GM12872 (cell line): ENCODE data around the gene HEATR9.

Experiments used
- TF ChIP-seq, protein P1 (sequence below): IDR thresholded peaks from 3 replicates; pipeline ENCODE4 v1.5.1; 2011; ENCODE audit warnings: low read depth, mild to moderate bottlenecking, low read length, moderate library complexity; ENCODE audit not compliant: insufficient read depth

Gene HEATR9, protein sequence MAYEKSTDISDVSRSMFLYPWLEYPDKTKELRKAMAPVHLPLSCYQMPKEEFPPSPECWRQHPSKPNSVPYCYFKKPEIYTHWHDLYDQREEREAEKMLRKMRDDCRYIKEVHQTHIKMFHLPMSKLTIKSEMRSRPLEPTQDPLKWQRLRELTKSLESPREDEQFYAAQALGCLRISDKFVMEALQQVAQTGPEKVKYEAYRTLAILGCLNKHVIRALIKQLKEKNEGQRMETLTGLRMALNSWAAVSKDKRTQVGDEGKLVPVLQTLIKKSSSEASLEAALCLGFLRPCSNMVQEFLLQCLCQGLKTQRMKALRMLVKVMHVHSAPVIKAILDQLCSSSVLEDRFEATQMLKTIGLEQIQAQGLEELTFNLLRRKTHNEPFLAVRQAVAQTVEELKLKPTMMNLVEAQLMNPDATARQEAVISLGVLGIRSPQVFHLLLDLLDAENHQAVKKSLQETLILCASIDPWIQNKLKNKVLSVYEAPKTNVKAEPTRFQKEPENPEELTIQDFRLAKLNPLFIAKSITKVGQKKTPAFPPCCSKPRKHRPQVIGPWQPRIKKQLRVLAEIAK

DNA sequence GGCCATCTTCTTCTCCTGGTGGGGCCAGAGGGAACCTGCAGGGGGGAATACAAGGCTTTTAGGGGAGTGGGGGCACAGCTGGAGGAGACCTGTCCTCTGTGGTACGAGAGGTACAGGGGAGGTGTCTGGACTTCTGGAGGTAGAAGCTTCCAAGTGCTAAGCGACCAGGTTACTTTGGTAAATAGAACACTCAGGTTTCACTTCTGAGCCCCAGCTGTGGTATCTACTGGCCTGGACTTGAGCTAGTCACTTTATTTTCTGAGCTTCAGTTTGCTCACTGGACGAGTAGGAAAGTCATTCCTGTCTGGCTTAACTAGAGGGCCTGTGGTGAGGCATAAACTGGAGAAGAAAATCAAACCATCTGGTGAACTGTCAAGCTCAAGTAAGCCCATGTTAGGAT lies at the start of gene HEATR9:
HEATR9 (minus strand) TSS at position 155 of the 400 bp plus-strand sequence; CDS start at position 6, 149 bp downstream.
- TF ChIP-seq, protein P1, sequence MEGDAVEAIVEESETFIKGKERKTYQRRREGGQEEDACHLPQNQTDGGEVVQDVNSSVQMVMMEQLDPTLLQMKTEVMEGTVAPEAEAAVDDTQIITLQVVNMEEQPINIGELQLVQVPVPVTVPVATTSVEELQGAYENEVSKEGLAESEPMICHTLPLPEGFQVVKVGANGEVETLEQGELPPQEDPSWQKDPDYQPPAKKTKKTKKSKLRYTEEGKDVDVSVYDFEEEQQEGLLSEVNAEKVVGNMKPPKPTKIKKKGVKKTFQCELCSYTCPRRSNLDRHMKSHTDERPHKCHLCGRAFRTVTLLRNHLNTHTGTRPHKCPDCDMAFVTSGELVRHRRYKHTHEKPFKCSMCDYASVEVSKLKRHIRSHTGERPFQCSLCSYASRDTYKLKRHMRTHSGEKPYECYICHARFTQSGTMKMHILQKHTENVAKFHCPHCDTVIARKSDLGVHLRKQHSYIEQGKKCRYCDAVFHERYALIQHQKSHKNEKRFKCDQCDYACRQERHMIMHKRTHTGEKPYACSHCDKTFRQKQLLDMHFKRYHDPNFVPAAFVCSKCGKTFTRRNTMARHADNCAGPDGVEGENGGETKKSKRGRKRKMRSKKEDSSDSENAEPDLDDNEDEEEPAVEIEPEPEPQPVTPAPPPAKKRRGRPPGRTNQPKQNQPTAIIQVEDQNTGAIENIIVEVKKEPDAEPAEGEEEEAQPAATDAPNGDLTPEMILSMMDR = no peak

DNA sequence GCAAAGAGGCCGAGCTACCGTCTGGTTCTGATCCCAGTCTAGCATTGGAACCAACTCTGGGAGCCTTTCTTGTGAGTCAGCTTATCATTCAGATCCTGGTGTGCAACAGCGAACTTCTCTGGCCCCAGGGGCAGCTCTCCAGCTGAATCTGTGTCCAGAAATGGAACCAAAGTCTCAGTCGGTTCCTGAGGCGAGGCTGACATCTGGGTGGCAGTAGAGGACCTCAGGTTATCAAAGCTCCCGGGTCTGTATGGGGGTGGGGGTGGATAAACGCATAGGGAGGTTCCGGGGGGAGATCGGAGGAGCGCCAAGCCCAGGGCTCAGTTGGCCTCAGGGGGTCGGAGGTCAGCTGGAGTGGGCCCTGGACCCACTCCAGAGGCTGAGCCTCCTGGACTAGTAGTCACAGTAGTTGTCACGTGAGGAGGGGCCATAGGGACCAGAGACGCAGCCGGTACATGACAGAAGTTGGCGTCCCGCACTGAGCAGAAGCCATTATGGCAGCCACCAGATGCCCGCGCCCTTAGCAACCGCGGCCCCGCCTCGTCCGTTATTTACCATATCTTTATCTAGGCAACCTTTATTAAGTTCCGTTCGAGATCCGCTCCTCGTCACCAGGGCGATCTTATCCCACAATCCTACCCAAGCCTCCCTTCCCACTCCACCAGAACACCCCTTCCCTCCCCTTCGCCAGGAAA lies 49.0 kb upstream of the HEATR9 start:
- TF ChIP-seq, protein P1 = no peak

DNA sequence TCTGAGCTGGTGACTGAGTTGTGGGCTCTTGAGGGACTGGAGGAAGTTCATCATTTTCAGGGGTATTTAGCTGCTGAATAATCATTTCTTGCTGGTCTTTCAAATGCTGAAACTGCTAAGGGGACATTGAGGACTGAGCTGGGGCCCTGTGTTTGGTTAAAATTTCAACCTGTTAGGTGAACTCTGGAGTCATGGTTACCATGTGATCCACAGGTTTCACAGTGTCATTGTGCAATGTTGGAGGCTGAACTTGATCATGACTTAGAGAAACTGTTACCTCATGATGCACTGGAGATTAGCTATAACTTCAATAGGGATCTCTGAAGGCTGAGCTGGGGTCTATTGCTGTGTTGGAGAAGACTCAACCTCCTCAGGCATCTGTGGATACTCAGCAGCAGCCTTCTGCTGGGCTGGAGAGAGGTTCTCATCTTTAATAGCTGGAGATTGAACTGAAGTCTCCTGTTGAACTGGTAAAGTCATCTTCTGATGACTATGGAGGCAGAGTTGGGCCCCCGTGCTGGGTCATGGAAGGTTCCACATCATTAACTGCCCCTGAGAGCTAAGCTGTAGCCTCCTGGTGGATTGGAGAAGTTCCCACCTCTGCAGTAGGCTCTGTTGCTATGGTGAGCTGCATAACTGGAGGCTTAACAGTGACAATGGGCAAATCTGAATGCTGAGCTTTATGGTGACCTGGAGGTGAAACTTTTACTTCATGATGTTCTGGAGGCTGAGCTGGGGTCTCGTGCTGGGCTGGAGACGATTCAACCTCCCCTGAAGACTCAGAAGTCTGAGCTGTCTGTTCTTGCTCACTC lies 46.7 kb upstream of the HEATR9 start:
- TF ChIP-seq, protein P1 = no peak

DNA sequence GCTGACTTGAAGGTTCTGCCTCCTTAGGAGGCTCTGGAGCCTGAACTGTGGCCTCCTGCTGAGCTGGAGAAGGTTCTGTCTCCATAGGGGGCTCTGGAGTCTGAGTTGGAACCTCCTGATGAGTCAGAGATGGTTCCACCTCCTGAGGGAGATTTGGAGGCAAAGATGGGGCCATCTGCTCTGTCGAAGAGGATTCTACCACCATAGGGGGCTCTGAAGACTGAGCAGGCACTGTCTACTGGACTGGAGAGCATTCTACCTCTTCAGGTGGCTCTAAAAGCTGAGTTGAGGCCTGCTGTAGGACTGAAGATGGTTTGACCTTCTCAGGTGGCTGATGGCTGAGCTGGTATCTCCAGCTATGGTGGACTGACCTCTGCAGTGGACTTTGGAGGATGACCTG lies 45.7 kb upstream of the HEATR9 start:
- TF ChIP-seq, protein P1 = no peak

DNA sequence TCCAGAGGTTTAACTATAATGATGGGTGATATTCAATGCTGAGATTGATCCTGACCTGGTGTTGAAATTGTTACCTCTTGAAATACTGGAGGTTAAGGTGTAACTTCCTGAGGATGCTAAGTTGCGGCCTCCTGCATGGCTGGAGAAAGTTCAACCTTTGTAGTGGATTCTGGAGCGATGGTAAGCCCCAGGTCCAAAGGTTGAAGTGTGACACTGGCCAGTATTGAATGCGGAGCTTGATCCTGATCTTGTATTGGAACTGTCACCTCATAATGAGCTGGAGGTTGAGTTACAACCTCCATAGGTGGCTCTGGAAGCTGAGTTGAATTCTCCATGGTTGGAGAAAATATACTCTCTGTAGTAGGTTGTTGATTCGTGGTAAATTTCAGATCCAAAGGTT lies 44.9 kb upstream of the HEATR9 start:
- TF ChIP-seq, protein P1 = no peak

DNA sequence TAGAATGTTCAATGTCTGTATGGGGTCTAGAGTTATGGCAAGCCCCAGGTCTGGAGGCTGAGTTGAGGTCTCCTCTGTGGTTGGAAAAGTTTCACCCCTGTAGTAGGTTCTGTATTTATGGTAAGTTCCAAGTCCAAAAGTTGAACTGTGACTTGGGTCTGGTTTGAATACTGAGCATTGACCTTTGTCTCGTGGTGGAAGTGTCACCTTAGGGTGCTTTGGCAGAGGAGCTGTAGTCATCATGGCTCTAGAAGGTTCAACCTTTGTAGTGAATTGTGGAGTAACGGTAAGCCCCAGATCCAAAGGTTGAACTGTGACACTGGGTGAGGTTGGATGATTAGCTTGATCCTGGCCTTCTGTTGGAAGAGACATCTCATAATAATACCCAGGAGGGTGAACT lies 44.3 kb upstream of the HEATR9 start:
- TF ChIP-seq, protein P1 = no peak
